ENCODE data around the gene FYN. TPM values are rescaled to one million over a fixed set of nuclear protein-coding genes. Genes with fewer than 3 reads are reported as not detected.

FYN gene
- total and polyA plus RNA-seq, 2 of the 4 experiments (the other 2 are of a cell fraction) = 30.8 to 36.4 TPM

- Histone ChIP-seq H3K27me3 (ENCODE audit: control insufficient read depth, insufficient read depth, low read length) (no peaks in the 10 kb centered on the region), H2BK120ac (ENCODE audit: low read depth, low read length) (no peak overlapping the region), H3K9ac (ENCODE audit: low read depth, low read length) (no peak overlapping the region), H2AK5ac (ENCODE audit: low read depth, low read length) (no peak overlapping the region), H3K14ac (replicated peaks; ENCODE audit: low read depth, low read length) (no peak overlapping the region), H2AFZ (replicated peaks; ENCODE audit: low read length, poor library complexity) (no peak overlapping the region), H2BK15ac (ENCODE audit: low read depth, low read length) (no peak overlapping the region), H3K23ac (ENCODE audit: low read depth, low read length) (no peak overlapping the region), H2BK20ac (ENCODE audit: low read depth, low read length) (no peak overlapping the region; the same call in 1 of the 2 replicates), H2BK5ac (ENCODE audit: low read depth, low read length, poor library complexity, severe bottlenecking) (no peak overlapping the region), H2AK9ac (replicated peaks; ENCODE audit: low read depth, low read length, poor library complexity) (no peak overlapping the region), H3K4me1 (ENCODE audit: control insufficient read depth, insufficient read depth, low read length) (no peaks in the 10 kb centered on the region; the same call in 1 of the 2 replicates), H3K36me3 (ENCODE audit: control insufficient read depth, insufficient read depth, low read length) (peaks cover 3% of the 10 kb centered on the region; the same call in 1 of the 2 replicates), H3K9me3 (ENCODE audit: control insufficient read depth, insufficient read depth, low read length) (no peaks in the 10 kb centered on the region), H3K18ac (ENCODE audit: low read depth, low read length) (no peak overlapping the region), H3K27ac (ENCODE audit: insufficient read depth, low read length) (no peak overlapping the region), H3K4me3 (ENCODE audit: insufficient read depth, low read depth, low read length) (no peak overlapping the region), H3K4me2 (ENCODE audit: low read depth, low read length) (no peak overlapping the region), H4K8ac (ENCODE audit: low read depth in 2 of 2, low read length in 2 of 2) (no peak overlapping the region), H3K79me1 (ENCODE audit: low read depth in 1 of 2, low read length in 2 of 2) (peaks cover 0 to 11% of the 10 kb centered on the region in 2 experiments; a peak in 1 of 4 replicates), H4K91ac (ENCODE audit: insufficient read depth, low read depth, low read length) (no peak overlapping the region), H3K9me1 (ENCODE audit: insufficient read depth, low read length) (peaks cover 4% of the 10 kb centered on the region; the same call in 1 of the 2 replicates), H3K4ac (ENCODE audit: low read depth, low read length) (no peak overlapping the region), H4K5ac (ENCODE audit: low read depth, low read length) (no peak overlapping the region), H3K56ac (ENCODE audit: extremely low read depth, insufficient read depth, low read length) (no peak overlapping the region), H4K20me1 (ENCODE audit: insufficient read depth, low read length) (no peaks in the 10 kb centered on the region)
- in situ Hi-C loops (cut with MboI; ENCODE audit: low sequenced_read_pairs) = no loop called here
- DNase-seq = no peak
- POLR2A ChIA-PET (ENCODE audit: unreplicated experiment) = no interaction called here
- dilution Hi-C loops (cut with HindIII; ENCODE audit: low sequenced_read_pairs, unreplicated experiment) = no loop called here
- no CpG with 5 or more reads among the region's 1 CpG for WGBS, 2 experiments (ENCODE audit: extremely low coverage in 2 of 2, insufficient read length in 1 of 2)
- no peak; the same call in 1 of the 2 replicates for ATAC-seq (ENCODE audit: low read depth)
- intact Hi-C loops (cut with micrococcal nuclease) = no loop called here
- no peak for TF ChIP-seq CTCF (conservative IDR thresholded peaks at IDR 0.05; ENCODE audit: low read depth, low read length)
- TF ChIP-seq USF2 (IDR thresholded peaks at IDR 0.05; ENCODE audit: low read depth, low read length) = no peak
- BruUV-seq (replicated peaks) = no TSS peak
- CTCF ChIA-PET = no interaction called here
Measured at GRCh38 chr6:111774346-111774703, 98.9 kb downstream of the FYN start.

All from IMR-90 (cell line).